Measurements from ENCODE around the gene ARHGAP42.

GRCh38 chr11:100730266-100730665 lies 43.2 kb downstream of the ARHGAP42 start:
- TF ChIP-seq CTCF (IDR thresholded peaks at IDR 0.05), result no peak
- no peak for TF ChIP-seq POLR2A (IDR thresholded peaks at IDR 0.05)
